Spleen (tissue), 11 donors: ENCODE measurements around the gene PITPNC1. TPM values are rescaled to one million over a fixed set of nuclear protein-coding genes. Genes with fewer than 3 reads are reported as not detected.
"Not testable (repeated sequence)": the region's sequence is repeated elsewhere in the genome, so short reads cannot be mapped to it uniquely, and the experiment has no call there.

Experiments
- DNase-seq: peaks from one replicate; pipeline ENCODE4 v3.0.0-alpha.2; 2020
- H3K27ac ChIP-seq, 8 donors: fragments of 200-600 bp; sonication (generic) in 7 of 8; 1 replicate in 4 of 8; 2 replicates in 4 of 8; pipeline versions ENCODE4 v1.5.0 to v1.8.0; 2016 to 2021; ENCODE audit warnings: inconsistent platforms in 4 of 8, mild to moderate bottlenecking in 4 of 8, moderate library complexity in 1 of 8
- H3K27me3 ChIP-seq, 7 donors: fragments of 200-600 bp; sonication (generic) in 6 of 7; replicated peaks in 1 of 7; 1 replicate in 4 of 7; 2 replicates in 3 of 7; pipeline versions ENCODE4 v1.5.0 to v1.8.0; 2016 to 2021; ENCODE audit warnings: inconsistent platforms in 3 of 7, mild to moderate bottlenecking in 1 of 7
- H3K36me3 ChIP-seq, 6 donors: fragments of 200-600 bp; sonication (generic) in 5 of 6; 1 replicate in 4 of 6; 2 replicates in 2 of 6; pipeline versions ENCODE4 v1.5.0 to v1.8.0; 2016 to 2021; ENCODE audit warnings: inconsistent platforms in 2 of 6
- H3K4me1 ChIP-seq, 6 donors: fragments of 200-600 bp; sonication (generic) in 5 of 6; 1 replicate in 3 of 6; 2 replicates in 3 of 6; pipeline versions ENCODE4 v1.5.0 to v1.8.0; 2016 to 2021; ENCODE audit warnings: inconsistent platforms in 3 of 6
- H3K4me3 ChIP-seq, 8 donors: fragments of 200-600 bp; sonication (generic) in 7 of 8; 1 replicate in 4 of 8; 2 replicates in 4 of 8; pipeline versions ENCODE4 v1.5.0 to v1.8.0; 2016 to 2021; ENCODE audit warnings: inconsistent platforms in 4 of 8, mild to moderate bottlenecking in 4 of 8, moderate library complexity in 2 of 8
- H3K9me3 ChIP-seq, 8 donors: fragments of 200-600 bp; sonication (generic) in 7 of 8; 1 replicate in 4 of 8; 2 replicates in 4 of 8; pipeline versions ENCODE4 v1.5.0 to v1.8.0; 2016 to 2021; ENCODE audit warnings: inconsistent platforms in 4 of 8
- POLR2A ChIP-seq, 3 donors: fragments of 450-650 bp; IDR thresholded peaks; one replicate each; pipeline ENCODE4 v1.5.1; 2017; ENCODE audit warnings: antibody characterized with exemption in 3 of 3, mild to moderate bottlenecking in 1 of 3
- POLR2AphosphoS5 ChIP-seq, 3 donors: sonication (generic); formaldehyde crosslinking; IDR thresholded peaks; one replicate each; pipeline ENCODE4 v1.5.1; 2017; ENCODE audit warnings: antibody characterized with exemption in 3 of 3
- WGBS, 5 donors: extraction: QIAGEN DNeasy Blood & Tissue Kit in 3 of 5; methylation state at CpG; one replicate each; pipeline versions ENCODE4 v1.1.5 to v1.1.7; 2013 to 2018; 5-methylcytosine and 5-hydroxymethylcytosine counted together
- intact Hi-C: fragments of 100-400 bp; cut with DNase I; formaldehyde crosslinking; loops from one replicate; pipeline ENCODE4 v1.15.0; 2023; ENCODE audit warnings: low total_unique reads
- polyA plus RNA-seq, 3 donors: library from polyadenylated mRNA; stranded (reverse); fragments of 200-250 nt; gene quantifications; one replicate each; pipeline ENCODE4 v1.2.1, GENCODE V29; 2013
- total RNA-seq, 7 donors: library from RNA; depleted of rRNA in 3 of 7; stranded (reverse); fragments of >200 nt in 3 of 7; fragmentation: NEBNext Ultra II Directional in 4 of 7; extraction: Animal tissue kit (Norgen Biotek cat#: 25700) in 4 of 7; gene quantifications; one replicate each; pipeline versions ENCODE4 v1.1.0 to v1.2.1, GENCODE V29; 2016 to 2021
- TF ChIP-seq, protein P1 (sequence below), 11 experiments: fragments of 200-600 bp in 7 of 11; fragments of 450-650 bp in 4 of 11; sonication (generic) in 4 of 11; IDR thresholded peaks in 8 of 11; conservative IDR thresholded peaks in 3 of 11; 1 replicate in 7 of 11; 2 replicates in 4 of 11; pipeline versions ENCODE4 v1.4.0 to v1.8.0; 2016 to 2021; ENCODE audit warnings: antibody characterized with exemption in 11 of 11, inconsistent platforms in 4 of 11, mild to moderate bottlenecking in 1 of 11
- donor health status: healthy with polysubstance abuse.
- donor health status: DM: no; HTN: no; CAD: no; lungs with moderate emphysema.
- donor health status: DM: no; HTN: no; CAD: no.
- donor health status: Bipolar disorder and iron deficiency.
- donor health status: healthy.
- donor health status: DM: no; HTN: no; CAD: no.
- donor health status: DM: yes; HTN: yes; CAD: no.

PITPNC1 gene
- total and polyA plus RNA-seq, 10 donors, result 5.8 to 33.8 (median 18.8) TPM

DNA sequence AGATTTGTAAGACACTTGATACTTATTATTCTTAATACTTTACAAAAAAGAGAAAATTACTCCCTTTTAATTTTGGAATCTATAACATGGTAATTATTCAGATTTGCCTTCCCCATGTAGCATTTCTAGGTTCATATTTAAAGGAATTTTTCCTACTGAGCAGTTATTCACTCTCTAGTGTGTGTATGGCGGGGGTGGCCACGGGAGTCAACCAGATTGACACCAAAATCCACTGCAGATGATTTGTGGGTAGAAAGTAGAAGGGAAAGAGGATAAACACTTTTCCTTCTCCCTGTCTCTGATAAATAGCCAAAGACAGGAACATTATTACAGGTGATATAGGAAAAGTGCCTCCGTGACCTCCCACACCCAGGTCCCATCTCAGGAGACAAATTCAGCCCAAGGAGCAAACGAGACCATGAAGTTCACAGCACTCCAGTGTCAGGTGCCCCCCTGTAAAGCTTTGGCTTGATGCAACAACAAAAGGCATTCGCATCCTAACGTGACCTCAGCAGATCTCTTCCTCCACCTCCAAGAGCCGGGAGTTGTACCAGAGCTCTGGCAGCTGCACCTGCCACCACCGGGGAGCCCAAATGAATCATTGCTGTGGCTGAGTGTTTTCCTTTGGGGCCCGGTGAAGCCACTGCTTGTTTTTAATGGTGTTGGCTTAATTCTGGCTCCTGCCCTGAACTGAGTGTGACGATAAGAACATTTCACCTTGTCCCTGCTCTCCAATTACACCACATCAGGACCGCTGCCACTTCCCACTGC lies 248.0 kb downstream of the PITPNC1 start:
- DNase-seq, result no peak
- H3K9me3 ChIP-seq, result peaks cover 0 to 10% (median 4%) of the 10 kb centered on the region in 8 donors
- H3K4me3 ChIP-seq, result no peak overlapping the region
- TF ChIP-seq, protein P1, sequence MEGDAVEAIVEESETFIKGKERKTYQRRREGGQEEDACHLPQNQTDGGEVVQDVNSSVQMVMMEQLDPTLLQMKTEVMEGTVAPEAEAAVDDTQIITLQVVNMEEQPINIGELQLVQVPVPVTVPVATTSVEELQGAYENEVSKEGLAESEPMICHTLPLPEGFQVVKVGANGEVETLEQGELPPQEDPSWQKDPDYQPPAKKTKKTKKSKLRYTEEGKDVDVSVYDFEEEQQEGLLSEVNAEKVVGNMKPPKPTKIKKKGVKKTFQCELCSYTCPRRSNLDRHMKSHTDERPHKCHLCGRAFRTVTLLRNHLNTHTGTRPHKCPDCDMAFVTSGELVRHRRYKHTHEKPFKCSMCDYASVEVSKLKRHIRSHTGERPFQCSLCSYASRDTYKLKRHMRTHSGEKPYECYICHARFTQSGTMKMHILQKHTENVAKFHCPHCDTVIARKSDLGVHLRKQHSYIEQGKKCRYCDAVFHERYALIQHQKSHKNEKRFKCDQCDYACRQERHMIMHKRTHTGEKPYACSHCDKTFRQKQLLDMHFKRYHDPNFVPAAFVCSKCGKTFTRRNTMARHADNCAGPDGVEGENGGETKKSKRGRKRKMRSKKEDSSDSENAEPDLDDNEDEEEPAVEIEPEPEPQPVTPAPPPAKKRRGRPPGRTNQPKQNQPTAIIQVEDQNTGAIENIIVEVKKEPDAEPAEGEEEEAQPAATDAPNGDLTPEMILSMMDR (IDR thresholded peaks at IDR 0.05 in 8 of 11, conservative IDR thresholded peaks at IDR 0.05 in 3 of 11), result no peak
- TF ChIP-seq POLR2AphosphoS5 (IDR thresholded peaks at IDR 0.05) (no peak), POLR2A (IDR thresholded peaks at IDR 0.05) (no peak)
- 84 to 90% (median 86%) methylated on average over 11 of the region's 11 CpGs for WGBS, 5 donors
- H3K27me3 ChIP-seq, result no peaks in the 10 kb centered on the region
- intact Hi-C loops, result no loop called here
- no peak overlapping the region for H3K27ac ChIP-seq
- peaks cover 0 to 6% (median under 1%) of the 10 kb centered on the region in 6 donors for H3K36me3 ChIP-seq
- H3K4me1 ChIP-seq, result peaks cover 0 to 5% (median 0%) of the 10 kb centered on the region in 6 donors

DNA sequence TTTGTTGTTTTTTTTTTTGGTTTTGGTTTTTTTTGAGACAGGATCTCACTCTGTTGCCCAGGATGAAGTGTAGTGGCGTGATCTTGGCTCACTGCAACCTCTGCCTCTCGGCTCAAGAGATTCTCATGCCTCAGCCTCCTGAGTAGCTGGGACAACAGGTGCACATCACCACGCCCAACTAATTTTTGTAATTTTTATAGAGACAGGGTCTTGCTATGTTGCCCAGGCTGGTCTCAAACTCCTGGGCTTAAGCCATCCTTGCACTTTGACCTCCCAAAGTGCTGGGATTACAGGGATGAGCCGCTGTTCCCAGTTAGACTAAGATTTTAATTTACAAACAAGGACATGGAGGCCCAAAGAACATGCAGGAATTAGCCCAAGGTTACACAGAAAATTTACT lies 248.9 kb downstream of the PITPNC1 start:
- H3K9me3 ChIP-seq, result peaks cover 0 to 10% (median 4%) of the 10 kb centered on the region in 8 donors
- TF ChIP-seq, protein P1 (IDR thresholded peaks at IDR 0.05 in 8 of 11, conservative IDR thresholded peaks at IDR 0.05 in 3 of 11), result no peak
- TF ChIP-seq POLR2AphosphoS5 (IDR thresholded peaks at IDR 0.05) (no peak), POLR2A (IDR thresholded peaks at IDR 0.05) (no peak)
- no peak overlapping the region for H3K27ac ChIP-seq
- DNase-seq, result no peak
- H3K27me3 ChIP-seq, result no peaks in the 10 kb centered on the region
- H3K4me3 ChIP-seq, result no peak overlapping the region
- H3K4me1 ChIP-seq, result peaks cover 0 to 6% (median 0%) of the 10 kb centered on the region in 6 donors
- peaks cover 0 to 6% (median 0%) of the 10 kb centered on the region in 6 donors for H3K36me3 ChIP-seq
- 94 to 98% (median 95%) methylated on average over 4 of the region's 4 CpGs for WGBS, 5 donors
- intact Hi-C loops, result no loop called here

DNA sequence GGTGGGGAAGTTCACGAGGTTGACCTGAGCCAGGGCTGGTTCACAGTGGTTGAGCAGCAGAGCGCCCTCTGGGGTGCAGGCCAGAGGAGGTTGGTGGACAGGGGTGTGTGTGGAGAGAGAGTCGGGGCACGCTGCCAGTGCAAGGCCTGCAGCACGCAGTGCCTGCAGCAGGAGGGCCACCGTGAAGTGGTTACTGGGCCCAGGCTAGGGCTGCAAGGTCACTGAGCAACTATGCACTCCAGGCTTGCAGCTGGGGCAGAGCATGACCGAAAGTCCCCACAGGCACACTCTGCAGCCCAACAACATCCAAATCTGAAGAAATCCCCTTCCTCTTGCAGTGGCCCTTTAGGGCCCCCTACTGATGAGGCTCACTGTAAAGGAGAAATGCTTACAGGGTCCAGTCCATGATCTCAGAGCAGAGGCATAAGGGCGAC lies 251.5 kb downstream of the PITPNC1 start:
- intact Hi-C loops, result no loop called here
- no peak for DNase-seq
- Histone ChIP-seq H3K36me3 (peaks cover 0 to 25% (median 7%) of the 10 kb centered on the region in 6 donors), H3K27ac (no peak overlapping the region), H3K9me3 (peaks cover 0 to 10% (median 4%) of the 10 kb centered on the region in 8 donors), H3K4me1 (peaks cover 0 to 6% (median 0%) of the 10 kb centered on the region in 6 donors), H3K4me3 (no peak overlapping the region), H3K27me3 (no peaks in the 10 kb centered on the region)
- 84 to 94% (median 86%) methylated on average over 7 to 8 of the region's 8 CpGs for WGBS, 5 donors
- peak in 1 of 3 donors; percentile 23 for TF ChIP-seq POLR2AphosphoS5 (IDR thresholded peaks at IDR 0.05)
- TF ChIP-seq, protein P1 (IDR thresholded peaks at IDR 0.05 in 8 of 11, conservative IDR thresholded peaks at IDR 0.05 in 3 of 11), result no peak

DNA sequence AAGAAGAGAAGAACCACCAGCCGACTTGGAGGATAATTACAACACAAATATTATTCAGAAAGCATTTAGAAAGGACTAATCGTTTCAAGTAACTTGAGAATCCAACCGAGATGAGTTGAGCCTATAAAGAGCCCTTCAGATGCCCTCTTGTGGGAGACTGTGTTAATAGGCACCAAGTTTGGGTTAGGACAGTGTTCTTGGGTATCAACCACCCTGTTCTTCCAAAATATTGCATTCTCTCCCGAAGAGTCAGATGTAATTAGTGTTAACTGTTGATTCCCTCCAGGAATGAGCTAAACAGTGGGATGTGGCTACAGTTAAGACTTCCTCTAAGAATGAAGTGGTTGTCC lies 252.9 kb downstream of the PITPNC1 start:
- H3K27ac ChIP-seq, result no peak overlapping the region
- intact Hi-C loops, result no loop called here

DNA sequence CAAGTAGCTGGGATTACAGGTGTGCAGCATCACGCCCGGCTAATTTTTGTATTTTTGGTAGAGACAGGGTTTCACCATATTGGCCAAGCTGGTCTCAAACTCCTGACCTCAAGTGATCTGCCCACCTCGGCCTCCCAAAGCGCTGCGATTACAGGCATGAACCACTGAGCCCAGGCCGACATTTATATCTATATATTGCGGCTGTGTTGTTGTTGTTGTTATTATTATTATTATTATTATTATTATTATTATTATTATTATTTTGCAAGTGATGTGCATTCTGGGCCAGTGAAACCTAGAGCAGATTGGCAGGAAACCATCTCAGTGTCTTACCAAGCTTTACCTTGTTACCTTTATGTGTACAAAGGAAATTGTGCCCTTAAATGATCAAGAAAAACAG lies 253.8 kb downstream of the PITPNC1 start:
- H3K9me3 ChIP-seq, DNase-seq, H3K27ac ChIP-seq, intact Hi-C loops, H3K27me3 ChIP-seq, H3K4me3 ChIP-seq, H3K4me1 ChIP-seq: not testable (repeated sequence)
- 95 to 100% (median 97%) methylated on average over 7 of the region's 7 CpGs for WGBS, 5 donors
- H3K36me3 ChIP-seq, result peaks cover 0 to 36% (median 11%) of the 10 kb centered on the region in 6 donors

More for the DNA sequence above, 252.9 kb downstream of the PITPNC1 start:
- peaks cover 0 to 10% (median 4%) of the 10 kb centered on the region in 8 donors for H3K9me3 ChIP-seq
- no peak for DNase-seq
- H3K36me3 ChIP-seq, result peaks cover 0 to 39% (median 11%) of the 10 kb centered on the region in 6 donors
- no peak for TF ChIP-seq POLR2AphosphoS5 (IDR thresholded peaks at IDR 0.05)
- TF ChIP-seq, protein P1 (IDR thresholded peaks at IDR 0.05 in 8 of 11, conservative IDR thresholded peaks at IDR 0.05 in 3 of 11), result peak in 6 of 11 experiments; percentile 4 to 32 (median 26)
- H3K4me3 ChIP-seq, result no peak overlapping the region
- H3K4me1 ChIP-seq, result peaks cover 0 to 6% (median 0%) of the 10 kb centered on the region in 6 donors
- 49 to 66% (median 62%) methylated on average over 4 of the region's 4 CpGs for WGBS, 5 donors
- H3K27me3 ChIP-seq, result no peaks in the 10 kb centered on the region
